Measurements from ENCODE around the gene FADS1. TPM values are rescaled to one million over a fixed set of nuclear protein-coding genes. Genes with fewer than 3 reads are reported as not detected.

The FADS1 gene
- total and polyA plus RNA-seq, 11 donors, result 14.3 to 72.6 (median 23.6) TPM

DNA sequence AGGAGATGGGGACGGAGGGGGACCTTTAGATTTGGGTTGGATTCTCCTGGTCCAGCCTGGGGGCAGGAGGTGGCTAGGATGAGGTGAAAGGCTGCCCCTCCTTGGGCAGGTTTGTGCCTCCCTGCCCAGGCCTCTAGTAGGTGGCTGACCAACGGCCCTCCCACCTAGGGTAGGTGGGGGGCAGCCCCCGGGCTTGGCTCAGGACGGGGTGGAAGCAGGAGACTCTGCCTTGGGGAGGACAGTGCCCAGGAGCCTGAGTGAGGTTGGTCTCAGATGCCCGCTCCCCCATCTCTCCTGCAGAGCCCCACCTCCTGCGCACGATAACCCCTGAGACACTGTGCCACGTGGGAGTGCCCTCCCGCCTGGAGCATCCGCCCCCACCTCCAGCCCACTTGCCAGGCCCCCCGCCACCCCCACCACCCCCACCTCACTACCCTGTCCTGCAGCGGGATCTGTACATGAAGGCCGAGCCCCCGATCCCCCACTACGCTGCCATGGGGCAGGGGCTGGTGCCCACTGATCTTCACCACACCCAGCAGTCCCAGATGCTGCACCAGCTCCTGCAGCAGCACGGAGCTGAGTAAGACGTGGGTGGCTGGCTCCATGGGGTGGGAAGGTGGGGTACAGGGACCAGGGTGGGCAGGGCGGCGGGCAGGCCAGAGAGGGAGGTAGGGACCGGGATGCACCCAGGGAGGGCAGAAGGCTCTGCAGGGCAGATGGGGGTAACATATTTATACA lies 46.7 kb downstream of the FADS1 start:
- ATAC-seq, result no peak
- TF ChIP-seq, protein P1, sequence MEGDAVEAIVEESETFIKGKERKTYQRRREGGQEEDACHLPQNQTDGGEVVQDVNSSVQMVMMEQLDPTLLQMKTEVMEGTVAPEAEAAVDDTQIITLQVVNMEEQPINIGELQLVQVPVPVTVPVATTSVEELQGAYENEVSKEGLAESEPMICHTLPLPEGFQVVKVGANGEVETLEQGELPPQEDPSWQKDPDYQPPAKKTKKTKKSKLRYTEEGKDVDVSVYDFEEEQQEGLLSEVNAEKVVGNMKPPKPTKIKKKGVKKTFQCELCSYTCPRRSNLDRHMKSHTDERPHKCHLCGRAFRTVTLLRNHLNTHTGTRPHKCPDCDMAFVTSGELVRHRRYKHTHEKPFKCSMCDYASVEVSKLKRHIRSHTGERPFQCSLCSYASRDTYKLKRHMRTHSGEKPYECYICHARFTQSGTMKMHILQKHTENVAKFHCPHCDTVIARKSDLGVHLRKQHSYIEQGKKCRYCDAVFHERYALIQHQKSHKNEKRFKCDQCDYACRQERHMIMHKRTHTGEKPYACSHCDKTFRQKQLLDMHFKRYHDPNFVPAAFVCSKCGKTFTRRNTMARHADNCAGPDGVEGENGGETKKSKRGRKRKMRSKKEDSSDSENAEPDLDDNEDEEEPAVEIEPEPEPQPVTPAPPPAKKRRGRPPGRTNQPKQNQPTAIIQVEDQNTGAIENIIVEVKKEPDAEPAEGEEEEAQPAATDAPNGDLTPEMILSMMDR (IDR thresholded peaks at IDR 0.05), result no peak
- no peak for TF ChIP-seq POLR2A (IDR thresholded peaks at IDR 0.05)
- H3K9me3 ChIP-seq, result no peaks in the 10 kb centered on the region
- H3K4me1 ChIP-seq, result peaks cover 0 to 9% (median 0%) of the 10 kb centered on the region in 12 donors
- H3K27ac ChIP-seq, result no peak overlapping the region
- no peak overlapping the region for H3K4me3 ChIP-seq
- no peak for DNase-seq
- H3K36me3 ChIP-seq, result no peaks in the 10 kb centered on the region
- WGBS, 4 donors, result 84 to 91% (median 89%) methylated on average over 14 to 20 of the region's 20 CpGs
- intact Hi-C loops (cut with DNase I), result no loop called here
- H3K27me3 ChIP-seq, result no peaks in the 10 kb centered on the region

GRCh38 chr11:61769169-61769920 lies 47.5 kb downstream of the FADS1 start:
- Histone ChIP-seq H3K36me3 (no peaks in the 10 kb centered on the region), H3K9me3 (no peaks in the 10 kb centered on the region), H3K27ac (no peak overlapping the region), H3K4me3 (no peak overlapping the region), H3K27me3 (no peaks in the 10 kb centered on the region), H3K4me1 (peaks cover 0 to 9% (median 0%) of the 10 kb centered on the region in 12 donors)
- no peak for ATAC-seq
- no peak for TF ChIP-seq POLR2A (IDR thresholded peaks at IDR 0.05)
- TF ChIP-seq, protein P1 (IDR thresholded peaks at IDR 0.05), result no peak
- no peak for DNase-seq
- intact Hi-C loops (cut with DNase I), result no loop called here
- WGBS, 4 donors, result 64 to 92% (median 67%) methylated on average over 10 to 33 of the region's 33 CpGs

DNA sequence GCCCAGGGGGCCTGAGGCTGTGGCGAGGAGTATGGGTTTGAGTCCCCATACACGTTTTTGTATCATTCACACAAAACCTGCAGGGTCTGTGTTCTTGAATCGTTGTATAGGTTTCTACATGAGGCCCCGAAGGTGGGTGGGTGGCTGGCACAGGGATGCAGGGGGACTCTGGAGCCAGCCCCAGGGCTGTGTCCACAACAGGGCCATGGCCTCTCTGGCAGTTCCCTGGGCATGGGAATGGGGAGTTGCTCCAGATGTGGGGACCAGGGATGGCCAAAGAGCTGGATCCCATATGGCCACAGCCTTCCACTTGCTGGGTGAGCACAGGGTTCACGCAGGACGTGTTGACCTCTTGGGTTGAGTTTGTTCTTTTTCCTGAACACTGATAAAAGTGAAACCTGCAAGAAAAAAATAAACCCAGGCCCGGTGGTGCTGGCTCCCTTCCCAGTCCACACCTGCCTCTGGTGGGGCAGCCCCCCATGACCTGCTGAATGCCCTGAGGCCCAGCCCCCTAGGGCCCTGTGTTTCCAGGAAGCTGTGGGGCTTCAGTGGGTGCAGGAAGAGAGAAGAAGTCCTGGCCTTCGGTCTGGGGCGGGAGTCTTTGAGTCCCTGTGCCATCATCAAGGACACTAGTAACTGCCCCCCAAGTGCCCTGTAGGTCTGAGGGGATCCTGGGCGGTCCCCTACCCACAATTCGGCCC lies 48.3 kb downstream of the FADS1 start:
- no peaks in the 10 kb centered on the region for H3K27me3 ChIP-seq
- no peaks in the 10 kb centered on the region for H3K9me3 ChIP-seq
- DNase-seq (no peak), ATAC-seq (no peak)
- no peaks in the 10 kb centered on the region for H3K36me3 ChIP-seq
- no peak for TF ChIP-seq POLR2A (IDR thresholded peaks at IDR 0.05)
- TF ChIP-seq, protein P1 (IDR thresholded peaks at IDR 0.05), result no peak
- H3K4me1 ChIP-seq, result peaks cover 0 to 9% (median 0%) of the 10 kb centered on the region in 12 donors
- no peak overlapping the region for H3K27ac ChIP-seq
- intact Hi-C loops (cut with DNase I), result no loop called here
- WGBS, 4 donors, result 76 to 87% (median 79%) methylated on average over 11 of the region's 11 CpGs
- no peak overlapping the region for H3K4me3 ChIP-seq

DNA sequence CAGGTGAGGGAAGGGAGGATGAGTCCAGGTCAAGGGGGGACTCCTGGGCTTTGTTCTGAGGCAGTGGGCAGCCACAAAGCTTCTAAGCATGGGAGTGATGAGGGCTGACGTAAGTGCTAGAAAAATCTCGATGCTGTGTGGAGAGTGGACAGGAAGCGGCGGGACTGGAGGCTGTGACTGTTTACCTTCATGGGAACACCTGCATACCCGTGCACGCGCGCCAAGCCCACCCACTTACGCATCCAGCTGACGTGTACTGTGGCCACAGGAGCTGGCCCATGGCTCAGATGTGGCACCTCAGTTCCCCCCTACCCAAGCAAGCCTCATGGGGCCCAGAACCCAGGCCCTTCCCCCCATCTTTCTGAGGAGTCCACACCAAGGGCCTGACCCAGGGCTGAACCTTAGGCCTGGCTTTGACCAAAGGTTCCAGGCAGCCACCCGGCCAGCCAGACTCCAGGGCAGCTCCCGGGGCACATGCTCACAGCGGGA lies 50.4 kb downstream of the FADS1 start:
- 66 to 75% (median 73%) methylated on average over 13 of the region's 13 CpGs for WGBS, 4 donors
- H3K4me3 ChIP-seq, result no peak overlapping the region
- no peaks in the 10 kb centered on the region for H3K9me3 ChIP-seq
- DNase-seq (no peak), ATAC-seq (no peak)
- peaks cover 0 to 7% (median 0%) of the 10 kb centered on the region in 9 donors for H3K27me3 ChIP-seq
- peaks cover 0 to 5% (median 0%) of the 10 kb centered on the region in 12 donors for H3K4me1 ChIP-seq
- no peaks in the 10 kb centered on the region for H3K36me3 ChIP-seq
- intact Hi-C loops (cut with DNase I), result no loop called here
- TF ChIP-seq POLR2A (IDR thresholded peaks at IDR 0.05), result no peak
- TF ChIP-seq, protein P1 (IDR thresholded peaks at IDR 0.05), result no peak
- H3K27ac ChIP-seq, result no peak overlapping the region
